Astrocyte of the spinal cord (primary cell): ENCODE data around the gene NEU2.

Experiments
- DNase-seq: peaks from one replicate; pipeline ENCODE4 v3.0.0; 2011; ENCODE audit warnings: low read depth, low spot score
- H3K4me3 ChIP-seq: 2 replicates; pipeline ENCODE4 v1.5.1; 2011; ENCODE audit warnings: low read depth, mild to moderate bottlenecking, low read length, moderate library complexity
- CTCF ChIP-seq: IDR thresholded peaks from 2 replicates; pipeline ENCODE4 v1.5.1; 2012; ENCODE audit warnings: low read depth, mild to moderate bottlenecking, low read length, inconsistent platforms
- in situ Hi-C: cut with HindIII; loops from 2 replicates; pipeline ENCODE4 v1.10.0; 2017; ENCODE audit warnings: low sequenced_read_pairs

Gene NEU2

GRCh38 chr2:233039846-233040530, 7.5 kb downstream of the NEU2 start:
- in situ Hi-C loops: no loop called here
- H3K4me3 ChIP-seq: no peak overlapping the region
- no peak for DNase-seq
- no peak for TF ChIP-seq CTCF

- TF ChIP-seq CTCF: no peak
- DNase-seq: no peak
- no peak overlapping the region for H3K4me3 ChIP-seq
- in situ Hi-C loops: no loop called here
These were observed 8.1 kb downstream of the NEU2 start for GRCh38 chr2:233040571-233040970.

- H3K4me3 ChIP-seq: no peak overlapping the region
- in situ Hi-C loops: no loop called here
- no peak for DNase-seq
- TF ChIP-seq CTCF: no peak
These were observed 9.4 kb downstream of the NEU2 start for GRCh38 chr2:233041722-233042323.

- no peak for TF ChIP-seq CTCF
- DNase-seq: no peak
- H3K4me3 ChIP-seq: no peak overlapping the region
- in situ Hi-C loops: no loop called here
These were observed 10.1 kb downstream of the NEU2 start for GRCh38 chr2:233042549-233042948.

- H3K4me3 ChIP-seq: no peak overlapping the region
- in situ Hi-C loops: no loop called here
- no peak for DNase-seq
- no peak for TF ChIP-seq CTCF
These were observed 12.6 kb downstream of the NEU2 start for GRCh38 chr2:233044974-233045605.

GRCh38 chr2:233047206-233047605, 14.7 kb downstream of the NEU2 start:
- DNase-seq: no peak
- no peak for TF ChIP-seq CTCF
- no peak overlapping the region for H3K4me3 ChIP-seq
- in situ Hi-C loops: no loop called here
